ENCODE results near the gene MTHFD1L. TPM values are rescaled to one million over a fixed set of nuclear protein-coding genes. Genes with fewer than 3 reads are reported as not detected.
"Not testable (repeated sequence)": the region's sequence is repeated elsewhere in the genome, so short reads cannot be mapped to it uniquely, and the experiment has no call there.

Gene MTHFD1L
- total RNA-seq, 6 experiments from 2014 or later = 67.5 to 88.7 (median 80.9) TPM

DNA sequence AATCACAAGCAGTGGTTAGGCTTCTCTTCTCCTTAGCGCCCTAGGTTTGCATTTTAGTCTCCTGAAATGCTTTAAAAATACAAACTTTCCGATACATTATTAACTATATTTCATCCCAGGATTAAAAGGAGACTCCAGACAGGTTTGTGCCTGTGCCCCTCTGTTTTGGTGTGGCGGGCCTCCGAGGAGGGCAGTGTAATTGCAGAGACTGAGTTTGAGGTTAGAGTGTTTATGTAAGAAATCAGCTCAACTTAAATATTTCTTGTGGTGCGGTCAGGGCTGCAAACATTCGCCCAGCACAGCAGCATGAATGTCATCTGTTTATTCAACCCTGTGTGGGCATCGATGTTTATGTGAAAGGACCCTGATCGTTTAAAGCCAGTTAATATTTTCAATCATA, 243.9 kb downstream of the MTHFD1L start:
- Mint-ChIP-seq H3K27me3 (ENCODE audit: insufficient read depth) (peaks cover 4% of the 10 kb centered on the region), H3K4me3 (no peak overlapping the region), H3K4me1 (ENCODE audit: low read depth) (peaks cover 8% of the 10 kb centered on the region; the same call in 1 of the 2 replicates), H3K36me3 (ENCODE audit: low read depth) (no peaks in the 10 kb centered on the region), H3K27ac (no peak overlapping the region), H3K9me3 (no peaks in the 10 kb centered on the region)
- DNase-seq = no peak
- TF ChIP-seq, protein P1, sequence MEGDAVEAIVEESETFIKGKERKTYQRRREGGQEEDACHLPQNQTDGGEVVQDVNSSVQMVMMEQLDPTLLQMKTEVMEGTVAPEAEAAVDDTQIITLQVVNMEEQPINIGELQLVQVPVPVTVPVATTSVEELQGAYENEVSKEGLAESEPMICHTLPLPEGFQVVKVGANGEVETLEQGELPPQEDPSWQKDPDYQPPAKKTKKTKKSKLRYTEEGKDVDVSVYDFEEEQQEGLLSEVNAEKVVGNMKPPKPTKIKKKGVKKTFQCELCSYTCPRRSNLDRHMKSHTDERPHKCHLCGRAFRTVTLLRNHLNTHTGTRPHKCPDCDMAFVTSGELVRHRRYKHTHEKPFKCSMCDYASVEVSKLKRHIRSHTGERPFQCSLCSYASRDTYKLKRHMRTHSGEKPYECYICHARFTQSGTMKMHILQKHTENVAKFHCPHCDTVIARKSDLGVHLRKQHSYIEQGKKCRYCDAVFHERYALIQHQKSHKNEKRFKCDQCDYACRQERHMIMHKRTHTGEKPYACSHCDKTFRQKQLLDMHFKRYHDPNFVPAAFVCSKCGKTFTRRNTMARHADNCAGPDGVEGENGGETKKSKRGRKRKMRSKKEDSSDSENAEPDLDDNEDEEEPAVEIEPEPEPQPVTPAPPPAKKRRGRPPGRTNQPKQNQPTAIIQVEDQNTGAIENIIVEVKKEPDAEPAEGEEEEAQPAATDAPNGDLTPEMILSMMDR (IDR thresholded peaks at IDR 0.05) = no peak

DNA sequence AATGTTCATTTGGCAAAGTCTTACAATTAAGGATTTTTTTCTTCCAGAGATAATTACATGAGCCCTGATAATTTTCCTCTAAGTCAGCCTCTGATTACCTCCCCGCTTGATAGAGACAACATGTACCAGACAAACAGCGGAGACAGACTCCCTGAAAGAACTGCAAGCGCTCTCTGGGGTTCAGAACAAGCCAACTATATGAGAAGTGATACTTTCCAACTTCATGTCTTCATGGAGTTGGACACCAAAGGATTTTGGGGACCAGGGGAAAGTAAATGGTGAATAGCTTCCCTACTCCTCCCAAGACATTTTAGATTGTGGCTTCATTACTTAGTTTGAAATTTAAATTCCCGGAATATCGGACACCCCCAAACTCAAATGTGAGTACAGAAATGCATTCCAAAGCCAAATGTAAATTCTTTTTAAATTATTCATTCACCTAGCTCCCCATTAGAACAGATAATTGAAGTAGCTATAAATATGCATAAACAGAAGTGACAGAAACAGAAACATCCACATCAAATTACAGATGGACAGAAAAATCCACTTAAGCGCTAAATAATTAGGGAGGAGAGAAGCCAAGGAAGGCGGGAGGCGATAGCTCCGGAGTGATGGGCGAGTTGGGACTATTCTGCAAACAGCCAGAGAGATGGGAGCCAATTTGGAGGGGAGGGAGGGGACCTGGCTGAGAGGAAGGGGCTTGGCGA, 244.5 kb downstream of the MTHFD1L start:
- DNase-seq = no peak
- no peaks in the 10 kb centered on the region for H3K9me3 Mint-ChIP-seq
- peaks cover 5% of the 10 kb centered on the region for H3K27me3 Mint-ChIP-seq (ENCODE audit: insufficient read depth)
- H3K36me3 Mint-ChIP-seq (ENCODE audit: low read depth) = no peaks in the 10 kb centered on the region
- H3K27ac Mint-ChIP-seq = no peak overlapping the region
- H3K4me1 Mint-ChIP-seq (ENCODE audit: low read depth) = peaks cover 8% of the 10 kb centered on the region; the same call in 1 of the 2 replicates
- TF ChIP-seq, protein P1 (IDR thresholded peaks at IDR 0.05) = no peak
- H3K4me3 Mint-ChIP-seq = no peak overlapping the region

DNA sequence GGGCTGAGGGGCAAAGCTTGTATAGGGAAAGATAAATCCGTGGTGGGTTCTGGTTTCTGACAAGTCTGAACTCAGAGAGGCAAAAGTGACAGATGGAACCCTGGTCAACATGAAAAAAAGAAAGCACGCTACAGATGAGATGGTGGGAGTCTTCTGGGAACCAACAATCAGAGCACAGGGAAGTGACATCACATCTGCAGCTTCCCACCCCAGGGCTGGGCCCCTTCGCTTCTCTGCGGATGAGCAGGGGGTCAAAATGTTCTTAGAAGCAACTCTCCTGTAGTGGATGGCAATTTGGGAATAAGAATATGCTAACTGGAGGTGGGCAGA, 245.0 kb downstream of the MTHFD1L start:
- Mint-ChIP-seq H3K4me3 (no peak overlapping the region), H3K36me3 (ENCODE audit: low read depth) (no peaks in the 10 kb centered on the region), H3K27me3 (ENCODE audit: insufficient read depth) (peaks cover 5% of the 10 kb centered on the region), H3K4me1 (ENCODE audit: low read depth) (peaks cover 8% of the 10 kb centered on the region; the same call in 1 of the 2 replicates), H3K27ac (no peak overlapping the region), H3K9me3 (no peaks in the 10 kb centered on the region)
- no peak for DNase-seq
- TF ChIP-seq, protein P1 (IDR thresholded peaks at IDR 0.05) = no peak

DNA sequence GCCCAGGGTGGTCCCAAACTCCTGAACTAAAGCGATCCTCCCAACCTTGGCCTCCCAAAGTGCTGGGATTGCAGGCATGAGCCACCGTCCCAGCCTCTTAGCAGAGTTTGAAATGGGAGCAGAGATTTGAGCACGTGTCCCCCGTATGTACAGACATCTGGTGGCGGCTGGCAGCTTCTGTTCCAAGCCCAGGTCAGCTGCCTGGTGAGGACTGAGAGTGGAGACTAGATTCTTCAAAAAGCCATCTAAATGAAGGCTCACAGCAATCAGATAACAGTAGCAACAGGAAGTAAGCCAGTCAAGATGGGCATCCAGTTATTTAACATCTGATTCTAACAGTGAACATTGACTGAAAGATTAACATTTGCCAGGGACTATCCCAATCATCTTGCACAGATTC, 246.2 kb downstream of the MTHFD1L start:
- Mint-ChIP-seq H3K27ac (no peak overlapping the region), H3K36me3 (ENCODE audit: low read depth) (no peaks in the 10 kb centered on the region), H3K27me3 (ENCODE audit: insufficient read depth) (peaks cover 5% of the 10 kb centered on the region), H3K4me1 (ENCODE audit: low read depth) (peaks cover 8% of the 10 kb centered on the region; the same call in 1 of the 2 replicates), H3K9me3 (no peaks in the 10 kb centered on the region), H3K4me3 (no peak overlapping the region)
- TF ChIP-seq, protein P1 (IDR thresholded peaks at IDR 0.05) = no peak
- no peak for DNase-seq

DNA sequence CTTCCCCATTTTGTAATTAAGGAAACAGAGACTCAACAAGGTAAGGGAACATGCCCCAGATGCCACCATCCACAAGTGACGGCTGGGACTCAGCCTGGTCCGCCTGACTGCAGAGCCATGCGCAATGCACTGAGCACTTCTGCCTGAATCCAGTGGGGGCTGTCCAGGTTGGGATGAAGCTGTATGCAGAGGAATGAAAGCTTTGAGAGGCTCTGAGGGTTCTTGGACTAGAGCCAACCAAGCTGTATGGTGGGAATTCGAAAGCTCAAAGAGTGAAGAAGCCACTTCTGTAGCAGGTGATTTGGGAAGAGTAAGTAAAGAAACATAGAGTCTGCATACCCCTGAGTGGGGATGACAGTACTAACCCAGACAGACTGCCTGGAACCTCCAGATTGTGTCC, 246.6 kb downstream of the MTHFD1L start:
- H3K4me3 Mint-ChIP-seq = no peak overlapping the region
- peaks cover 5% of the 10 kb centered on the region for H3K27me3 Mint-ChIP-seq (ENCODE audit: insufficient read depth)
- no peak for DNase-seq
- H3K36me3 Mint-ChIP-seq (ENCODE audit: low read depth) = no peaks in the 10 kb centered on the region
- TF ChIP-seq, protein P1 (IDR thresholded peaks at IDR 0.05) = no peak
- H3K9me3 Mint-ChIP-seq = no peaks in the 10 kb centered on the region
- peaks cover 8% of the 10 kb centered on the region; the same call in 1 of the 2 replicates for H3K4me1 Mint-ChIP-seq (ENCODE audit: low read depth)
- H3K27ac Mint-ChIP-seq = no peak overlapping the region

DNA sequence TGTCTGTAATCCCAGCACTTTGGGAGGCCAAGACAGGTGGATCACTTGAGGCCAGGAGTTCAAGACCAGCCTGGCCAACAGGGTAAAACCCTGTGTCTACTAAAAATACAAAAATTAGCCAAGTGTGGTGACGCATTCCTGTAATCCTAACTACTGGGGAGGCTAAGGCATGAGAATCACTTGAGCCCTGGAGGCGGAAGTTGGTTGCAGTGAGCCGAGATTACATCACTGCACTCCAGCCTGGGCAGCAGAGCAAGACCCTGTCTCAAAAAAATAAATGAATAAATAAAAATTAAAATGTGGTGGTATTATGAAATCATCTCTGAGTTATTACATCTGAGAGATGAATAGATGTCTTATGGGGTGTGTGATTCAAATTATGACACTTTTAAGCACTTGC, 247.4 kb downstream of the MTHFD1L start:
- not testable (repeated sequence) for H3K36me3 Mint-ChIP-seq (ENCODE audit: low read depth); H3K27me3 Mint-ChIP-seq (ENCODE audit: insufficient read depth); H3K27ac Mint-ChIP-seq; H3K4me3 Mint-ChIP-seq; DNase-seq; H3K4me1 Mint-ChIP-seq (ENCODE audit: low read depth); H3K9me3 Mint-ChIP-seq
